GM19438 (cell line): ENCODE data around the gene FNDC3B.

Experiments
- ATAC-seq: cut with Tn5 transposase; IDR thresholded peaks from one replicate; pipeline ENCODE4 v1.9.1; 2021; ENCODE audit warnings: low read depth; ENCODE audit not compliant: unreplicated experiment

Gene FNDC3B

DNA sequence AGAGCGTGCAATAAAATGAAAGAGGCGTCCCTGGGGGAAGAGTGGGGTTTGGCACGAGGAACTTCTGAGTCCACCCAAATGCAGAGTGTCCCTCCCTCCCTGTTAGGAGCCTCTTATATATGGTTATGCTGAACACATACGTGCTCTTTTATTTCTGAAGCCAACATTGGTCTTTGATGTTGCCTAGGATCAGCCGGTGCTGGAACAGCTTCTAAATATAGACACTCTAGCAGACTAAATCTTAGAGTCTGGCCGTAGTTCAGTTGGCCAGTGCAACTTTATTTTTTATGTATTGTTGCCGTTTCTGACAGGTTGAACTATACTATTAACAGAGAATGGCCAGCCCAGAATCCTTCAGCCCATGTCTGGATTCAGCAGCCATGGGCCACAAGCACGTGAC, 280.2 kb downstream of the FNDC3B start:
- no peak for ATAC-seq

GRCh38 chr3:172320468-172320867, 281.1 kb downstream of the FNDC3B start:
- ATAC-seq, result no peak

DNA sequence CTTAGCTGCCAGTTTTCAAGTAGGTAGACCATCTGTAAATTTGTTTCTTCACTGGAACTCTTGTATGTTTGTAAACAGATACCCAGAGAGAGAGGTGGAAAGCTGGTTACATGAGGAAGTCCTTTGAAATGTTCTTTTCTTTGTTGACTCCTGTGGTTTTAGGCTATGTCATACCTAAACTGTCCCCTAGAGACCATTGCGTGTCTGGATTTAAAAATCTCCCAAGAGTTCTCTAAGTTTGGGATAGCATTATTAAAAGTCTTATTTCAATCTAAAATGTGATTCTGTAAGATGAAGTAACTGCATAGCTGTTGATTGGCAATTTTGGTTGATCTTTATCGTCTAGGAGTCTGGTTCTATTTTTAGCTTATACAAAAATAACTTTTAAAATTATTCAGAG, 281.7 kb downstream of the FNDC3B start:
- no peak for ATAC-seq

- ATAC-seq, result no peak
Observed at GRCh38 chr3:172323894-172324610, 284.7 kb downstream of the FNDC3B start.

GRCh38 chr3:172324611-172325203, 285.3 kb downstream of the FNDC3B start:
- no peak for ATAC-seq

DNA sequence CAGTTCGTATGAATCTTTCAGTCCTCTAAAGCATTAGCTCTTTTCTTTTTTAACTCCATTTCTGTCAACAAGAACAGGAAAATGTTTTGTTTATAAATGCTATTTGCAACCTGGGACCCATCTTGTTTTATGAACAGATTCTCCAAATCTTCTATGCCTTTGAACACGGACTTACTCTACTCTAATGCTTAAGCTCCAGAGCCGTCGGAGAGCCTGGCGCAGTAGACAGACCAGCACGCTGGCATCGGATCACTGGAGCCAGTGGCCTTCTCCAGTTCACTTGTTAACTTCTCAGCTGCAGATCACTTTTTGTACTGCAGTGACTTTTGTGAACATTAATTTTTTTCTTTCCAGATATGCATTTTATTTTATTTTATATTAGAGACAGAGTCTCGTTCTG, 286.1 kb downstream of the FNDC3B start:
- ATAC-seq, result no peak

DNA sequence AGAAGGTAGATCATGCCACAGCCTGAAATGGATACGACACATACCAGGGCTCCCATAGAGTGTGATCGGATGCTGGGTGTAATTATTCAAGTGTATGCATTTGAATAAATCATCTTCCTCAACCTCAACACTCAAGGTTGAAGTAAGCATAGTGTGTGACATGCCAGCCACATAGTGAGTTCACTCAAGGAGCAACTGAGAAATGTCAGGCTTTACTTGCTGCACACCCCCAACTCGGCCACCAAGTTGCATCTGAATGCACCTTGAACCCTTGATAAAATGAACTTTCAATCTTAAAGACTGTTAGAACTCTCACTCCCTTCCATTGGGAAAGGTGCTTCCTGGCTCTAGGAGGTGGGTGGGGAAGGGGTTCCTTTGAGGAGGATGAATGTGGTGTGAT, 287.6 kb downstream of the FNDC3B start:
- ATAC-seq, result no peak

DNA sequence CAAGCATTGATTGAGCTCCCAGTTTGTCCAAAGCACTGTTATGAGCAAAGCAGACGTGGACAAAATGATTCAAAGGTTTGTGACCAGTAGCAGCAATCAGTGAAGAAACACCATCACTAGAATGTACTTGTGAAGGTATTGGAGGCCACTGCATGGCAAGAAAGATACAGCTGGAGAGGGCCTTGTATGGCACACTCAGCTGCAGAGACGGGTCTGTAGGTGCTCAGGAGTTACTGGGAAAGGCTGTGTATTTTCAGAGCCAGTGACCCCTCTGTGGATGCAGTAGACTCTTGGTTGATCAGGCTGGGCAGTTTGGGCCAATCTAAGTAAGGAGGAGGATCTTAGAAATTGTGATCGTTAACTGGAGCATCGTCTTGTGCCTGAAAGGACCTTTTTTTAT, 288.9 kb downstream of the FNDC3B start:
- ATAC-seq, result no peak

DNA sequence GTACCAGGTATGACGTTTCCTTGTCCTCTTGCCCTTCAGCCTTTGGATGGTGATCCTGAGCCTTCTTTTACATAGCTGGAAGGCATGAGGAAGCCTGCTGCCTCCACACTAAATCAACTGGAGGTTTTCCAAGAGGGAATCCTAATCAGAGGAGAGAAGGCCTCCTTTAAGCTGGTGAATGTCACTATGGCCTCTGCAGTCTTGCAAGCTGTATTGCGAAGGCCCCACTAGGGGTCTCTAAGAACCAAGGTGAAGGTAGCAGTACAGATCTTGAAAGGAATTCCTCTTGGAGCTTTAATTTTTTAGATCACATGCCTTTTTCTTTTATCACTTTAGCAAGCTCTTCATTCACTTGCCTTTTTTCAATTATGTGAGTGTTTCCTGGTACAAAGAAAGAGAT, 289.7 kb downstream of the FNDC3B start:
- no peak for ATAC-seq

DNA sequence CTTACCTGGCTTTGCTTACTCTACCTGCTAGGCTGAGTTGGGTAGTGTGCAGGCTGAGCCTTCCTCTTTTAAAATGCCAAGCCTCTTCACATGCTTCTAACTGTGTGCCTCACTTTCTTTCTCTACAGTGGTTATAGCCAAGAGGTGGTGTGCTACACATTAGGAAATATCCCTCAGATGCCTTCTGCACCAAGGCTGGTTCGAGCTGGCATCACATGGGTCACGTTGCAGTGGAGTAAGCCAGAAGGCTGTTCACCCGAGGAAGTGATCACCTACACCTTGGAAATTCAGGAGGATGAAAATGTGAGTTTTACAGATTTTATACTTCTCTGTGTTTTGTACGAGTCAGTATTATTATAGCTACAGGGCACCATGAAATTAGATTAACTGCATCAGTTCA, 291.0 kb downstream of the FNDC3B start:
- ATAC-seq, result no peak

DNA sequence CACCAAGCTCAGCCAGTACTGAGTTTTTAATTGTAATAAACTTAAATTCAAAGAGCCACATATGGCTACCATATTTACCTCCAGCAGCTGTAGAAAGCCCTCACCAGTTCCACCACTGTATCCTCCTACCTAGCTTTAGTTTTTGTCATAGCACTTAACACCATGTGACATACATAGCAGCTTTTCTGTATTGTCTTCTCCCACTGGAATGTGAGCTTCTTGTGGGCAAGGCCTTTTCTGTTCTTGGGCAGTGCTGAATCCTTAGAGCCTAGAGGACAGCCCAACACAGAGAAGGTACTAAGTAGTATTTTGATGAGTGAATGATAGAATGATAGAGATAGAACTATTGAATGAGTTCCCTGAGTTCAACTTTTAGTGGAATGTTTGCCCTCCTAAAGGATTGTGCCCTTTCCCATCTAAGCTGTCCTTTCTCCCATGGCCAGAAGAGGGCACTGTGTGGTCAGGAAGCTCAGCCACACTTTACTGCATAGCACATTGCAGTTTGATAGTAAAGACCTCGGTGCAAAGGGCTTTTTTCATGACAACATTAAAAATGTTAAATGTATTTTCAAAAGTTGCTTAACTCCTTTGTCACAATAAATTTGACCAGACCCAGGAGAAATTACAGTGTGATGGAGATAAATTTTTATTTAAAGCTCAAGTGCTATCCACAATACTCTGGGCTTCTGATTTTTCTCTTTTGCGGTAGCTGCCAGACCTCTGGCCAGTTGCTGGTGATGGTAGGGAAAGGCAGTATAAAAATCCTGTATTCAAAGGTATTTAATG, 293.1 kb downstream of the FNDC3B start:
- peak; percentile 64 for ATAC-seq

DNA sequence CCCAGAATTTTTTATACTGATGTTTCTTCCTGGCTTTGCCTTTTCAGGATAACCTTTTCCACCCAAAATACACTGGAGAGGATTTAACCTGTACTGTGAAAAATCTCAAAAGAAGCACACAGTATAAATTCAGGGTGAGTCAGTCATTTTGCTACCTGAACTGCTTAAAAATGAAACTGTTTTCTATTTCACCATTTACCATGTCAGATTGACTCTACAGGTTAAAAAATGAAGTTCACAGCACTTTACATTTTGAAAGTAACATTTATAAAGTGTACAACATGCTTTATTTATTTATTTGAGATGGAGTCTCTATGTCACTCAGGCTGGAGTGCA, 293.6 kb downstream of the FNDC3B start:
- ATAC-seq, result no peak

DNA sequence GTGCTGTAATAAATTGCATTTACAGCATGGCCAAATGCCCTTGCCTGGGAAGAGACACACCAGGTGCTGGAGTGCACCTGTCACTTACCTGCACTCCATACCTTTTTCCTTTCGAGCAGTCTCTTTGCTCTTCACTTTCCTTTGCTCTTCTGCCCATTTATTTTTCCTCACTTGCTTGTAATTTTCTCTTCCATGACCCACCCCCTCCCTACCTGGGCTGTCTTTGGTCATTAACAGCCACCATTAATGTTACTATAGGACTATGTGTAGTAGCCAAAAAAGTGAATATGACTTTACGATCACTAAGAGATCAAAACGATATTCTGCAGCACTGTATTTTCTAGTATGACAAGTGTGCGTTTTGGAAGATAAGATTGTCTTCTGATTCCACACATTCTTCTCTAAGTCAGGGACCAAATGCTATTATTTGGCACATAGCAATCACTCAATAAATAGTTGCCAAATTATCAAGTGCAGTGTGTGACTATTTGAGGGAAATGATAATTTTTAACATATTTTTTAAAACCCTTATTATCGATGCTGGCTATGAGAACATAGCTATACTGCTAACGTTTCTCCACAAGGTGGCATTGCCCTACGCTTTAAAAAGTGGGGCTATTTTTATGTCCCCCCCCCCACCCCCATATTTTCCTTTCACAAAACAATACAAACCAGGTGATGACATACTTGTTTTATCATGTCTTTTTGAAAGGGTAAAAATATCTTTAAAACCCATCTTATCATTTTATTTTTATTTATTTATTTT, 294.5 kb downstream of the FNDC3B start:
- no peak for ATAC-seq

DNA sequence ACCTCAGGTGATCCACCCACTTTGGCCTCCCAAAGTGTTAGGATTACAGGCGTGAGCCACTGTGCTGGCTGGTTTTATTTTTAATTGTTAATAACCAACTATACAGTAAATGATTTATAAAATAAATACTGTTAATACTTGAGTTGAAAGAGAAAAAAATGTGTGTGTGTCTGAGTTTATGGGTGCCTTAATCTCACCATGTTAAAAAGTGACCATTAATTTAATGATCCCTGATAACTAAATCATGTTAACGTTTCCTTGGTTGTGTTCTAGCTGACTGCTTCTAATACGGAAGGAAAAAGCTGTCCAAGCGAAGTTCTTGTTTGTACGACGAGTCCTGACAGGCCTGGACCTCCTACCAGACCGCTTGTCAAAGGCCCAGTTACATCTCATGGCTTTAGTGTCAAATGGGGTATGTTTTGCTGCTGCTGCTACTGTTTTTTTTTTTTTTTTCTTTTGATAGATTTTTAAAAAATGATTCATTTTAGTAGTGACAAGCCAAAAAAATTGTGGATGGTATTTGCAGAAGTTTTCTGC, 295.4 kb downstream of the FNDC3B start:
- no peak for ATAC-seq

DNA sequence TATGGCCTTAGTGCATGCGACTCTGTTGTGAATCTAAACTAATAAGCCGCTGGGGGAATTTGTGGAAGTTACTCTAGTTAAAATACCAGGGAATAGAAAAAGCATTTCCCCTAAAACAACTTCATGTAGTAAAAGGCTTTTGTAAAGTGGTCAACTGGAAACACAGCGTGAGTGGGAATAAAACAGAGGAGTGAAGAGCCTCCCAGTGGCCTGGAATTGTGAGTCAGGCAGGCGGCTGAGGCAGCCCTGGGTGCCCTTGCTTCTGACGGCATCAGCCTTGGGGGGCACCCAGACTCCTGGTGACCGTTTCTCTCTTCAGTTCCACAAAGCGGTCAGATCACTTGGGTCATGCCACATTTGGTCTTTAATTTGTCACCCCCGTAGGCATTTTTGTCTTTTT, 300.5 kb downstream of the FNDC3B start:
- no peak for ATAC-seq

DNA sequence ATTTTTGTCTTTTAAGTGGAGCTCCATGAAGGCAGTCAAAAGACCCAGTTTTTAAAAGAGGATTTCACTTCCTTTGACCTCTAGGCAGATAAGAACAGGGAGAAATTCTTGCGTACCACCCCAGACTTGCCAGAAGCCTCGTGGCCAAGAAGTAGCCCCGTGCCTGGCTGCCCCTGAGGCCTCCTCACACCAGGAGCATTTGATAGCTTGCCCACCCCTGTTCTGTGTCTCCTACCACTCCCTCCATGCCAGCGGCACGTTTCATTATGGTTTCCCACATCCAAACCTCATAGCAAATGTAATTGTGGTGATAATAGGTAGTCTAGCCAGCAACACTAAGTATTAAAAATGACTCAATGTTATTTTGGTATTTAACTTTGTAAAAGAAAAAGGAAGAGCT, 301.2 kb downstream of the FNDC3B start:
- ATAC-seq, result no peak

GRCh38 chr3:172341482-172342059, 302.2 kb downstream of the FNDC3B start:
- ATAC-seq, result no peak

GRCh38 chr3:172342097-172342659, 302.8 kb downstream of the FNDC3B start:
- no peak for ATAC-seq

DNA sequence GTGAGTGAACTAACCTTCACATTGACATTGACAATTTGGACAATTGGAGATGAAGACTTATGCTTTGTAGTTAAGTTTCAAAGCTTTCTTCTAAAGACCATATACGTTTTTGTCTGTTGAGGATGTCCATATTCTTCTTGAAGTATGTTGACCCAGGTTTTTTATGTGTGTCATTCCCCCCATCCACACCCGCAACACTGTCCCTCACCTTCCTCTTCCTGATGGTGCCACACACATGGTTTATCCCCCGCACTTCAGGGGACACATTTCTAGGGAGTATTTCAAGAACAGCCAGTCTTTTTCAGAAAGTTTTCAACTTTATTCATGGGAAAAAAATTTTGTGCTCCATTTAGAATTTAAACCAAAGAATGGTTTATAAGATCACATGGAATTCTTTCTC, 303.7 kb downstream of the FNDC3B start:
- ATAC-seq, result no peak

GRCh38 chr3:172343979-172344378, 304.6 kb downstream of the FNDC3B start:
- no peak for ATAC-seq
